WERI-Rb-1 (cell line): ENCODE results near the gene CHAT.
A peak's percentile ranks its signal among the peaks of the same experiment; 100 is the strongest.

Experiments used
- DNase-seq: peaks from one replicate; pipeline ENCODE4 v3.0.0-alpha.2; 2020
- H3K27ac ChIP-seq: fragments of 250-450 bp; sonication (Bioruptor Pico); 2 replicates; pipeline ENCODE4 v1.5.1; 2020; ENCODE audit warnings: mild to moderate bottlenecking, moderate library complexity
- H3K27me3 ChIP-seq: fragments of 250-450 bp; sonication (Bioruptor Pico); 2 replicates; pipeline ENCODE4 v1.5.1; 2021; ENCODE audit warnings: mild to moderate bottlenecking, low read depth, moderate library complexity; ENCODE audit not compliant: insufficient read depth, severe bottlenecking
- H3K36me3 ChIP-seq: fragments of 250-450 bp; sonication (Bioruptor Pico); 2 replicates; pipeline ENCODE4 v1.5.1; 2020; ENCODE audit warnings: mild to moderate bottlenecking, moderate library complexity
- H3K4me3 ChIP-seq: 2 replicates; pipeline ENCODE4 v1.5.1; 2011; ENCODE audit warnings: low read depth, mild to moderate bottlenecking, control low read depth, low read length
- H3K9me3 ChIP-seq: fragments of 250-450 bp; sonication (Bioruptor Pico); 2 replicates; pipeline ENCODE4 v1.5.1; 2021; ENCODE audit warnings: mild to moderate bottlenecking, moderate library complexity; ENCODE audit not compliant: severe bottlenecking
- CTCF ChIP-seq: IDR thresholded peaks from 2 replicates; pipeline ENCODE4 v1.5.1; 2011; ENCODE audit warnings: low read depth, mild to moderate bottlenecking, control low read depth, inconsistent platforms, low read length

Gene CHAT

GRCh38 chr10:49608166-49609005 is 5.5 kb upstream of the CHAT start:
- H3K4me3 ChIP-seq, result peak overlapping the region; percentile 56

GRCh38 chr10:49609006-49609282 is 4.9 kb upstream of the CHAT start:
- DNase-seq, result peak; percentile 44
- Histone ChIP-seq H3K36me3 (no peaks in the 10 kb centered on the region), H3K4me3 (peak overlapping the region; percentile 56), H3K9me3 (no peaks in the 10 kb centered on the region), H3K27ac (no peak overlapping the region), H3K27me3 (no peaks in the 10 kb centered on the region)
- TF ChIP-seq CTCF, result no peak

More at GRCh38 chr10:49608166-49609005, 5.5 kb upstream of the CHAT start:
- Histone ChIP-seq H3K9me3 (no peaks in the 10 kb centered on the region), H3K27ac (no peak overlapping the region), H3K36me3 (no peaks in the 10 kb centered on the region), H3K27me3 (no peaks in the 10 kb centered on the region)
- DNase-seq, result no peak
- no peak for TF ChIP-seq CTCF

GRCh38 chr10:49609283-49610113 is 4.3 kb upstream of the CHAT start:
- peak; percentile 73 for DNase-seq
- no peaks in the 10 kb centered on the region for H3K9me3 ChIP-seq
- peak overlapping the region; percentile 56 for H3K4me3 ChIP-seq
- peak overlapping the region; percentile 54 for H3K27ac ChIP-seq
- H3K27me3 ChIP-seq, result no peaks in the 10 kb centered on the region
- H3K36me3 ChIP-seq, result no peaks in the 10 kb centered on the region
- no peak for TF ChIP-seq CTCF

- peak within 1 kb of the TSS; percentile 56 for H3K4me3 ChIP-seq
- no peaks in the 10 kb centered on the region for H3K27me3 ChIP-seq
- no peaks in the 10 kb centered on the region for H3K36me3 ChIP-seq
- no peak for TF ChIP-seq CTCF
- H3K27ac ChIP-seq, result peak within 1 kb of the TSS; percentile 54
- DNase-seq, result peak; percentile 46
- no peaks in the 10 kb centered on the region for H3K9me3 ChIP-seq
Measured at GRCh38 chr10:49610114-49610457, 3.8 kb upstream of the CHAT start, which contains the start of gene SLC18A3. Gene SLC18A3 (plus strand): TSS chr10:49610310. CDS start chr10:49610741, 431 bp downstream.

- no peak for DNase-seq
- 0 out of 2 replicates have a peak overlapping the region, but pooled peaks have one; percentile 13 for H3K27ac ChIP-seq
- H3K9me3 ChIP-seq, result no peaks in the 10 kb centered on the region
- peak overlapping the region; percentile 56 for H3K4me3 ChIP-seq
- no peaks in the 10 kb centered on the region for H3K27me3 ChIP-seq
- TF ChIP-seq CTCF, result no peak
- H3K36me3 ChIP-seq, result no peaks in the 10 kb centered on the region
Measured at GRCh38 chr10:49610458-49611165, 3.2 kb upstream of the CHAT start.
